Suppressor macrophage treated with lipopolysaccharide for 1 hour (primary cell): ENCODE measurements around the gene MRPL4.

Source experiments
- DNase-seq, 3 donors: peaks; one replicate each; pipeline ENCODE4 v3.0.0-alpha.2; 2020 to 2022

MRPL4 gene

DNA sequence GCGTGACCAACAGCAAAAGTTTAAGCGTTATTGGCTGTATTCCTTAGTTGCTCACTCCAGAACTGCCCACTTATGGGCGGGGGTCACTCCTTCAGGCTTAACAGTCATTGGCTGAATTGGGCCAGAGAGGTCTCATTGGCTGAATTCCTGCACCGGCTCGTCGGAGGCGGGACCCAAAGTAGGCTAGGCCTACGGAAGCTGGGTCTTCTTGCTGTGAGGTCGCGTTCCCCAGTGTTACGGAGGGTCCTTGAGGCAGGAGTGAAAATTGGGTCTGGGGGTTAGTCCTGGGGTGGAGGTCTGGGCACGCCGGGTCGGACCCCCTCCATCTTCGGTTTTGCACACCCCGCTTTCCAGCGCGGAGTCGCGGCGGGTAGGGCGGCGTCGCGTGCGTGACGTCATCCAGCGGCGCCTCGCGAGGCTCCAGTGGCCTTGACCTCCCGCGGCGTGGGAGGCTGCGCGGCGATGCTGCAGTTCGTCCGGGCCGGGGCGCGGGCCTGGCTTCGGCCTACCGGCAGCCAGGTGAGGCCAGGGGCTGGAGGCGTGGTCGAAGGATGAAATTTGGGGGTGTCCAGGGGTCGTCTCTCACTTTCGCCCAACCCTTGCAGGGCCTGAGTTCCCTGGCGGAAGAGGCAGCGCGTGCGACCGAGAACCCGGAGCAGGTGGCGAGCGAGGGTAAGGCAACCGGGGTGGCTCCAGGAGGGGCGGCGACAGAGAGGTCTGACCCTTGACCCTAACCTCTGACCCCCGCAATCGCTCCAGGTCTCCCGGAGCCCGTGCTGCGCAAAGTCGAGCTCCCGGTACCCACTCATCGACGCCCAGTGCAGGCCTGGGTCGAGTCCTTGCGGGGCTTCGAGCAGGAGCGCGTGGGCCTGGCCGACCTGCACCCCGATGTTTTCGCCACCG lies at the start of gene MRPL4:
Gene MRPL4 (plus strand): TSS at position 423 of the 903 bp plus-strand sequence. CDS start 40 bp downstream, at position 463.
- DNase-seq: peak; percentile 97 to 99 (median 98)

DNA sequence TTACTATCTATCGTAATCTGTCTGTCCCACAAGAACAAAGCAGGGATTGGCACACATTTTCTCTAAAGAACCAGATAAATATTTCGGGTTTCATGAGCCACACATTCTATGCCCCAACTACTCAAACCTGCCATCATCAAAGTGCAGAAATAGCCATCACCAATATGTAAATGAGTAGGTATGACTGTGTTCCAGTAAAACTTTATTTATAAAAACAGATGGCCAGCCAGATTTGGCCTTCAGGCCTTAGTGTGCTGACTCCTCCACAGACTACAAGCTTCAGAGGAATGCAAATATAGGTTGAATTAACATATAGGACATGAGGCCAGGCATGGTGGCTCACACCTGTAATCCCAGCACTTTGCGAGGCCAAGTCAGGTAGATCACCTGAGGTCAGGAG lies 48.3 kb upstream of the MRPL4 start:
- DNase-seq: no peak

DNA sequence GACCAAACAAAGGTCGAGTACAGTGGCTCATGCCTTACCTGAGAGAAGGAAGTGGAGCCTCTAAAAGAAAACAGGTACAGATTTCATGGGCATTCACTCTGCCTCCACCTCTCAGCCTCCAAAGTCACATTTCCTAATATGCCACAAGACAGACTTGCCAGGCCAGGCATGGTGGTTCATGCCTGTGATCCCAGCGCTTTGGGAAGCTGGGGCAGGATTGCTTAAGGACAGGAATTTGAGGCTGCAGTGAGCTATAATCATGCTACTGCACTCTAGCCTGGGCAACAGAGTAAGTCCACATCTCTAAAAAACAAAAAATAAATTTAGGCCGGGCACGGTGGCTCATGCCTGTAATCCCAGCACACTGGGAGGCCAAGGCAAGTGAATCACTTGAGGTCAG lies 46.4 kb upstream of the MRPL4 start:
- DNase-seq: no peak

DNA sequence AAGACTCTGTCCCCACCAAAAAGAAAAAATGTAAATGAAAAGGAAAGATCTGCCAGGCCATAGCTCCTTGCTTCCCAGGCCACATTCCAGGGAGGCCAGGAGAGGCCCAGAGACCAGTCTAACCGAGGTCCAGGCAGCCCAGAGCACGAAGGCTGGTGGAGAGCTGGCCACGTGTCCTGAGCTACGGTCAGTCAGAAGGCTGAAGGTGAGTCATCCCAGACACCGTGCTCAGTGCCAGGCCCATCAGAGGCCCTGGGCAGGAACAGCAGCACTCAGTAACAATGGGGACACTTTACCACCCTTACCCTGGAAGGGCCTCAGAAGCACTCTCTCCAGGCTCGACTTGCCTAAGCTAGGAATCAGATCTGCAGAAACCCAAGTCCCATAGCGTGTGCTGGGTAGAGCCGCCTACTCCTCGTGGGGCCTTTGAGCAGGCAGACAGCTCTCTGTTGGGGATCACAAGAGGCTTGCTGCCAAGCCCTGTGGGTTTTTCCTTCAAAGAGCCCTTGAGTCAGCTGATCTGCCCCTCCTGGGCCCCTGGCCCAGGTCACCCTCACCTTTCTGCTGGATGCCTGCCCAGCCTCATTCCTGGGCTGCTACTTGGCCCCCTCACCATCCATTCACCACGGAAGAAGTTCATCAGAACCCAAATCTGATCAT lies 45.7 kb upstream of the MRPL4 start:
- peak; percentile 52 to 65 (median 58) for DNase-seq

DNA sequence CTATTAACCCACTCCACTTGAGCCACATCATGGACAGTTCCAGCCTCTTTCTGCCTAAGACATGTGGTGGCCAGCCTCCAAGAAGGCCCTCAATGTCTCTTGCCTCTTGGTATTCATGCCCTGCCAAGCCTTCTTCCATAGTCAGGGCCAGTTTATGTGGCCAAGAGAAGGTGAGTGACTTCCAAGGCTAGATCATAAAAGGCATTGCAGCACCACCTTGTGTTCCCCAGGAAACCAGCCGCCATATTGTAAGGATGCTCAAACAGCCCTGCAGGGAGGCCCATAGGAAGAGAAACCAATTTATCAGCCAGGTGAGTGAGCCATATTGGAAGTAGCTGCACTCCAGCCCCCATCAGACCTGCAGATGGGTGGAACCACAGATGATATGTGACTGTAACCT lies 45.0 kb upstream of the MRPL4 start:
- DNase-seq: no peak

DNA sequence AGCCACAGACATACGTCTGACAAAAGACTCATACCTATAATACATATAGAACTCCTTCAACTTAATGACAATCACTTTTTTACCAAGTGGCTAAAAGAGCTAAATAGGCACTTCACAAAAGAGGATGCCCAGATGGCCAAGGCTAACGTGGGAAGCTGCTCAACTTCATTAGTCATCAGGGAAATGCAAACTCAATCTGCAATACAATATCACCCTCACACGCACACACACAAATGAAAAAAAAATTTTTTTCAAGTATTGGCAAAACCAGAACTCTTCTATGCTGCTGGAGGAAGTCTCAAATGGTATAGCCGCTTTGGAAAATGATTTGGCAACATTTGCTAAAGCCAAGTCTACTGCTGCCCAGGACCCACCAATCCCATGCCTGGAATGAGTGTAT lies 42.7 kb upstream of the MRPL4 start:
- DNase-seq: peak; percentile 86 to 96 (median 94)

DNA sequence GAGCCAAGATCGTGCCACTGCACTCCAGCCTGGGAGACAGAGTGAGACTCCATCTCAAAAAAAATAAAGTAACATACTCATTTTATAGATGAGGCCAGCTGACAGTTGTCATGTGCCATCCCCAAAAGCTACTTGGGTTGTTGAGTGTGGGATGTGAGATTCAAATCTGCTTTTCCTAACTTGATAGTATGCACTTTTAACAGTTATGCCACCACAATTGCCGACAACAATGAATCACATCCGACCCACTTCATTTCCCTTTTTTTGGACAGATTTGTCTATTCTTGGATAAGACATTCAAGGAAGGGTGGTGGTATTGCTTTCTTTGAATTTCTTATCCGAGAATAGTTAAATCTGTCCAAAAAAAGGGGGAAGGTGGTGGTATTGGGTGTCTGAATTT lies 41.0 kb upstream of the MRPL4 start:
- DNase-seq: peak; percentile 69 to 89 (median 85)

DNA sequence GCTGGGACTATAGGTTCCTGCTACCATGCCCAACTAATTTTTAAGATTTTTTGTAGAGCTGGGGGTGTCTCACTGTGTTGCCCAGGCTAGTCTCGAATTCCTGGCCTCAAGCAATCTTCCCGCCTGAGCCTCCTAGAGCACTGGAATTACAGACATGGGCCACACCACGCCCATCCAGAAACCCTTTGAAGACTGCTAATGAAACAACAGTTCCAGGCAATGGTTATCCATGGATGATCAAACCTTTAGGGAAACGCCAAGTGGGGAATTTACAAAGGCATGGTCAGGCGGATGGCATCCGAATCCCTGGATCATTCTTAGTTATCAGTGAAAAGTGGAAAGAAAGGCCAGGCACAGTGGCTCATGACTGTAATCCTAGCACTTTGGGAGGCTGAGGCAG lies 40.3 kb upstream of the MRPL4 start:
- no peak for DNase-seq

DNA sequence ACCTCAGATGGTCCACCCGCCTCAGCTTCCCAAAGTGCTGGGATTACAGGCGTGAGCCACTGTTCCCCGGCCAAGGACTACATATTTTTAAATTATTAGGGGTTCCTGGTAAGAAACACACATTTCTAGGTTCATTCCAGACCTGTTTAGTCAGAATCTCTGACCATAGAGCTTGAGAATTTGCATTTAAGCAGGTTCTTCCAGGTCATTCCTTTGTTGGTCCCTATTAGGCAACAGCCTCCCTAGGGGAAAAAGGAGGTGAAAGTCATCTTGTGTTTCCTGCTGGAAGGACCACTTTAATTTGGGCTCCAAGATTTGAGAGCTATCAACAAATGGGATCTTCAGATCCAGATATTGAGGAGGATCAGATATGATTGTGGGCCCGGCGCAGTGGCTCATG lies 37.2 kb upstream of the MRPL4 start:
- no peak for DNase-seq

DNA sequence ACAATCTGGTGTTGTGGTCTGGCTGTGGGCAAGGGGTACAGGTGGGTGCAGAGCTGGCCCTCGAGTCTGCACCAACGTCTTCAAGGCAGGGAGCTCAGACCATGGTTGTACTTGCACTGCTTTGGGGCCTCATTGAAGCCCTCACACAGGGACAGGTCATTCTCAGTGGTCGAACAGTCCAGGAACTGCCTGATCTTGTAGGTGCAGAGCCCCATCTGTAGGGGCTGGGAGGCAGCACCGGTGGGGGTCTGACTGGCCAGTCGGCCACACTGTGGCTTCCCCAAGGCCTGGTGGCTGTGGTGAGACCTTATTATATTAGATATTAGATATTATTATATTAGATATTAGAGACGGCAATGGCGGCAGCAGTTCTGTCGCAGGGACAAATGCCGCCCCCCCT lies 34.9 kb upstream of the MRPL4 start:
- no peak for DNase-seq

DNA sequence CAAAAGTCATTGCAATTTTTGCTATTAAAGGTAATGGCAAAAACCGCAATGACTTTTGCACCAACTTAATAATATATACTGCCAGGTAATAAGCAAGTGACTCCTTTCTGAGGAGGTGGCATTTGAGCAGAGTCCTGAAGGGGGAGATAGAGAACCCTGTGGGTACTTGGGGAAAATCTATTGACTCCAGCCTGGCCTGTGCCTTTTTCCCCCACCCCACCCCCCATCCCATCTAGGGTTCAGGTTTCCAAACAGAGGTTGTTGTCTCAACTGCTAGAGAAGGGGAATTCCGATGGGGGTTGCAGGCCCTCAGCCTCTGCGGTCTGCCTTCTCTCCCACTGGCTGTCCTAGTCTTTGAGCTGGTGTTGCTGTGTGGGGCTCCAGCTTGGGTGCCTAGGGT lies 32.3 kb upstream of the MRPL4 start:
- DNase-seq: peak; percentile 58 to 71 (median 63)

DNA sequence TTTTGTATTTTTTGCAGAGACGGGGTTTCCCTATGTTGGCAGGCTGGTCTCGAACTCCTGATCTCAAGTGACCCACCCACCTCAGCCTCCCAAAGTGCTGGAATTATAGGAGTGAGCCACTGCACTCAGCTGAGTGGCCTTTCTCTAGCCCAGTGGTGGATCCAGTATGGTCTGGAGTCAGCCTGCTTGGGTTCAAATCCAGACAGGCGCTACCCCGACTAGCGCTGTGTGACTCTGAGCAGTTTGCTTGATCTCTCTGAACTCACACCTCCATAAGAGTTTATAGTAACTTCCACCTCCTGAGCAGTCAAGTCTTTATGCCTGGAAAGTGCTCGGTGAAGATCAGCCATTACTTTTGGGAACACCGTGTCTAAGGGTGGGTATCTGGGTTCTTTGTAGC lies 31.3 kb upstream of the MRPL4 start:
- no peak for DNase-seq

DNA sequence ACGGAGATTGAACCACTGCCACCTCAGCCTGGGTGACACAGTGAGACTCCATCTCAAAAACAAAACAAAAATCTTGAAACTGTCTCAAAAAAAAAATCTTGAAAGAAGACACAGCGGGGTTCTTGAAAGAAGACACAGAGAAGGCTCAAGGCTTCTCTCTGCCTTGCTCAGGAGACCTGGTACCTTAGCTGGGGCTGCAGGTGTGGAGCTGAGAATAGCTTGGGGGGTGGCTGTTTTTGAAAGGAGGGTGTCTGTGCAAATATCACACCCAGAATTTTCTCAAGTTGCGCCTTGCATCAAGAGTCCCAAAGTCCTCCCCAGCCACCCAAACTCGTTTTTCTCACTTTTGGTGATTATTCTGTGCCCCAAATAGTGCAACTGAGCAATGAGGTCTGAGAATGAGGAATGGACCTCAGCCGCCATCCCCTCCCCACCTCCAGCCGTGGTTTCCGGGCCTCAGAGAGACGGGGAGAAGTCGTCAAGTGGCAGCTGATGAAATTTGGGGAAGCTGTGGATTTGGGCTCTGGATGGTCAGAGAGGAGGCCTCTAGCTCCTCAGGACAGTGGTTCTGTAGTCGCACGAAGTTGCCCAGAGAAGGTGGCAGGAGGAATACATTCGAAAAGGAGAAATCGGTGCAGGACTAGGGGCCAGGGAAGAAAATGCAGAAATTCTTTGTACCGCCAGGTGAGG lies 29.7 kb upstream of the MRPL4 start:
- peak; percentile 66 to 72 (median 67) for DNase-seq

DNA sequence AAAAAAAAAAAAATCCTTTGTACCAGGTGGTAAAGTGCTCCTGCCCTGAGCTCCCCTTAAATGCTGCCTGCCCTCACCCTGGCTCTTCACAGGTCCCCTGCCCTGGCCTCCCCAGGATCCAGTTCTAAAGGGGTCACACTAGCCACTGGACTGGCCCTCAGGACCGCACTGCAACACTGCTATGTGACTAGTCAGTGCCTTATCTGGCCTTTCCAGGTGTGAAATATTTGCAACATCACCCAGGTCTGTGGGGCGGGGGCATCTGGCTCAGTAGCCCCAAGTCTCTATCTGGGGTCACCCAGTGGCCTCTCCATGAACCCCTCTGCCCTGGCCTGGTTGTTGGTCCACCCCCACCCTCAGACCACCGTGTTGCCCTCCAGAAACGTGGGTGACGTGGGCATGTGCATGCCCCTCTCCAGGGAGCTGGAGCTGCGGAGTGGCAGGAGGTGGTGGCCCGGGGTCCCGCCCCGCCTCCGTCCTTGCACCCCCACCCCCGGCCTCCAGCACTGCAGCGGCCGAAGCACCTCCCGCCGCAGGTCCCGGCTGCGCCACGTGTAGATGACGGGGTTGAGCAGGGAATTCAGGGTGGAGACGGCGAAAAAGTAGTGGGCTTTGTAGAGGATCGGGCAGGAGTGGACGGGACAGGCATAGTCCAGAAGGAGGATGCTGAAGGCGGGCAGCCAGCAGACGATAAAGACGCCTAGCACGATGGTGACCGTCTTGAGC lies 28.4 kb upstream of the MRPL4 start:
- DNase-seq: no peak

DNA sequence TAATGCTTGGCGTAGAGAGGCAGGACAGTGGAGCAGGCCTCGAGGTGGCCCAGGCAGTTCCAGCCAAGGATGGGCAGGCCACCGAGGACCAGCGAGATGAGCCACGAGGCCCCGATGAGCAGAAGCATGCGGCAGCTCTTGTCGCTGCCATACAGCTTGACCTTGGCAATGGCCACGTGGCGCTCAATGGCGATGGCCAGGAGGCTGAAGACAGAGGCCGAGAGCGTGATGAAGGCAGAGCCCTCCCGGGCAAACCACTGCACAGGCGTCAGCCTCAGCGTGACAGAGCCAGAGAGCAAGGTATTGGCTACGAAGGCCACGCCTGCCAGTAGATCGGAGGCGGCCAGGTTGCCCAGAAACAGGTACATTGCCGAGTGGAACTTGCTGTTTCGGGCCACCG lies 27.7 kb upstream of the MRPL4 start:
- no peak for DNase-seq

DNA sequence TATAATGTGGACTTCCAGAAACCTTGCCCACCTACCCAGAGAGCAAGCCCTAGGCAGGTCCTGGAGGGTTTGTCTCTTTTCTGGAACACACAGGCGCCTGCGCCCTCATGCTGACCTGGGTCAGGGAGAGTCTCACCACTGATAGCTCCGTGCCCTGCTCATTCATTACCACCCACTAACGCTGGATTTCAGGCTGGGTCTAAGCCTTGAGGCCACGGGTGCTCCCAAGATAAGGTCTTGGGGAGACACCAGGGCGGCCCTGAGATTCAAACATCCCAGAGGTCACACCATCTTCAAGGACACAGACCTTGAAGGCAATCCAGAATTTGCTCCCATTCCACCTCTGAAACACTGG lies 26.0 kb upstream of the MRPL4 start:
- DNase-seq: no peak

DNA sequence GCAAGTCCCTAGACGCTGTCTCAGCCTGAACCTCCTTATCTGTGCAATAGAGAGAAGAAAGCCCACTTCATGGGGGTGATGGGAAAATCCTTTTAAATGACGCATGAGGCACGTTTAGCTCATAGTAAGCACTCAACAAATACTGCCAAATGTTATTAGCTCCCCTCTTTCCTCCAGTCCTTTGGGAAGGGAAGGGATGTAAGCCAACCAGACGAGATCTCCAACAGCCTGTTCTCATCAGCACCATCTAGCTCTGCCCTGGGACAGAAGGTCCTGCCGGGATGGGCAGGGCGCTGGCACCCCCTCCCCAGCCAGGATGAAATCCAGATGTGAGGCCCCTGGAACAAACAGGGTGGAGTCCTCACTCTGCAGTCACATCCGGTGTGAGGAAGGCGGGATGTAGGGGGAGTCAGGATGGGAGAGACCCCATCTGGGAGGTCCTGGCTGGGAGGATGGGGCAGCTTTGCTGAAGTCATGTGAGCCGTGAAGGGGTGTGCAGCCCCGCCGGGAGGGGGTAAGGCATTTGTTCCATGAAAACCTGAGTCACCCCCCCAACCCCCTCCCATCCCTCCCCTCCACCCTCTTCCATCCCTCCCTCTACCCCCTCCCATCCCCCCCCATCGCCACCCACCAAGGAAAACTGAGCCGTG lies 25.5 kb upstream of the MRPL4 start:
- DNase-seq: no peak

DNA sequence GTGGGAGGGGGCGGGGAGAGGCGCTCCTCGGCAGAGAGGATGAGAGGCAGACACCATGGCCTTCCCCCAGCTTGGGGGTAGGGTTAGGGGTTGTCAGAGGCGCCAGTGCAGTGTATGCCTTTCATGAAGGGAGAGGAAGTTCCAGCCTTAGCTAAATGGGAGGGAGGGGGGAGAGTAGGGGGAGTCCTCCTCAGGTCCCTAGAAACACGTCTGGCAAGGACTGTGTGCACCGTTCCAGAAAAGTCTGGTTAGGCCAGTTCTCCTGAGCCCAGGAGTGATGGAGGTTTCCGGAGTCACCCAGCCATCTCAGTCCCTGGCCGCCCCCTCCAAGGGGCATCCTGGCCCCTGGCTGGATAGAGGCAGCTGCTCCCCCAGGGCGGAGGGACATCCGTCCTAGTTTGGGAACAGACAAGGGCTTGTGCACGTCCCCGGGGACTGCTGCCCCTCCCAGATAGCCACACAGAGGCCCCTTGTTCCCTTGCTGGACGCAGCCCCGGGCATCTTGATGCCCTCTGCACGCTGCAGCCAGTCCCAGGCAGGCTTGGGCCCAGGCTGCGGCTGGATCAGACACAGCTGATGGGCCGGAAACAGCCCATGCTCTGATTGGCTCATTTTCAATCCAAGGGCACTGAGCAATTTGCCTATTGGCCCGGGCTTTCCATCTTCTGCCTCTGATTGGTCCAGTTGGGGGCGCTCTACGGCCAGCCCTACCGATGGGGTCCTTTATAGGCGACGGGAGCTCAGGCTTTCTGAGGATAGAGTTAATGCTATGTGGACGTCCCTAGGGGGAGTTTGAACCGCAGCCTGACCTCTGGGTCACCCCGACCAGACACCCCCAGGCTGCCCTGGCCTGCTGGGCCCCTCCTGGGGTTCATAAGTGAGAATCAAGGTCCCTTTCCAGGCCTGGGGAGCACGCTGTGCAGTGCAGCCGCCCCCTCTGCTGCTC lies 24.7 kb upstream of the MRPL4 start:
- DNase-seq: no peak

DNA sequence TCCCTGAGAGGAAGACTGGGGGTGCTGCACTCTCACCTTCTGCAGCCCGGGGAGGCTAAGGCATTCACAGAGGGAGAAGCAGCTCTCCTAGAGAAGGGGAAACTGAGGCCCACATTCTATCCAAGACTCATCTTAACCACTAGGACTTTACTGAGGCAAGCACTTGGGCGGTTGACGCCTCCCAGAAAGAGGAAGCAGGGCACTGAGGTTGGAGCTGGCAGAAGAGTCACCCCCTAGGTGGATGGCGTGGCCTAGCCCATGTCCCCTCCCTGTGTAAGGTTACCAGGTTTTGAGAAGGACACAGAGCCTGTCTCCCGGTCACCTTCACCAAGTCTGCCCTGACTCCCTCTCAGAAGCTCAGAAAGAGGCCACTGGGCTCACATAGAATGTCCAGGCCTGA lies 23.6 kb upstream of the MRPL4 start:
- peak; percentile 60 to 63 (median 62) for DNase-seq

DNA sequence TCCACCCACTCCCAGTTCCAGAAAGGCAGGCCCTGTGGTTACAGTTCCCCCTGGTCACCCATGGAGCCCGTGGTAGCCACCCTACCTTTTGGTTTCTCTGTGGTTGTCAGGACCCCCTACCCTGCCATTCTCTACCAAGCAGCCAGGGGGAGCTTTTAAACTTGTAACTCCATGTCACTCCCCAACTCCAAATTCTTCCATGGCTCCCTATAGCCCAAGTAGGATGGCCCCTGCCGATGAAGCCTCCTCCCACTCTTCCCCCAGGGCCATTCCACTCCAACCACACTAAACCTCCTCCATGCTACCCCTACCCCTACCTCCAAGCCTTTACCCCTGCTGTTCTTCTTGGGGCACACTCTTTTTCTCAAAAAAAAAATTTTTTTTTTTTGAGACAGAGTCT lies 23.1 kb upstream of the MRPL4 start:
- DNase-seq: peak; percentile 48 to 62 (median 55)

DNA sequence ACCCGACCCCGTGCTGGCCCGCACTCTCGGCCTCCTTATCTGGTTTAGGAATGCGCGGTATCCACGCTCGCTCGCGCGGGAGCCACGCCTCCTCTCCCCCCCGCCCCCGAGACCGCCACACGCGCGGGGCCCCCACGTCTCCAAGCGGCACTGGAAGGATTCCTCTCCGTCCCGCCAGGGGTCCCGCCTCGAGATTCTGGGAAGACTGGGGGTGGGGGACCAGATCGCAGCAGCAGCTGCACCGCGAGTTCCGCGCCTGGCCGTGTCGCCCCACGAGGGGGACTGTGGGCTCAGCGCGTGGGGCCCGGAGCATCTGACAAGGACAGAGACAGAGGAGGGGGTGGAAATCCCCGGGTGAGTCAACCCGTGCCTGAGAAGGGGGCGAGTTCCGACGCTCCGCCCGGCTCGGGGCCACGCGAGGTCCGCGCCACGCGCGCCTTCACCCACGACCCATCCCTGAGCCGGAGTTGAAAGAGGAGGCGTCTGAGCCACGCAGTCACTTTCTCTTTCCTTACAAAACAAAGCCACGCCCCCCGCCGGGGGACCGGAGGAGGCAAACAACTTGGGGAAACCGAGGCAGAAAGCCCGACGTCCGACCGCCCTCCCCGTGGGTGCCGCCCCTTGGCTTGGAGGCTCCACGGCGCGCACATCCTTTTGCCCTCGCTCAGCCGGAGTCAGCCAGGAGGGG lies 21.7 kb upstream of the MRPL4 start:
- peak; percentile 82 to 92 (median 83) for DNase-seq
